Measurements from ENCODE around the gene GP1BA. TPM values are rescaled to one million over a fixed set of nuclear protein-coding genes. Genes with fewer than 3 reads are reported as not detected.

The GP1BA gene
- total and polyA plus RNA-seq, 2 experiments from 2014 or later = 0.24 TPM; not detected in 1

DNA sequence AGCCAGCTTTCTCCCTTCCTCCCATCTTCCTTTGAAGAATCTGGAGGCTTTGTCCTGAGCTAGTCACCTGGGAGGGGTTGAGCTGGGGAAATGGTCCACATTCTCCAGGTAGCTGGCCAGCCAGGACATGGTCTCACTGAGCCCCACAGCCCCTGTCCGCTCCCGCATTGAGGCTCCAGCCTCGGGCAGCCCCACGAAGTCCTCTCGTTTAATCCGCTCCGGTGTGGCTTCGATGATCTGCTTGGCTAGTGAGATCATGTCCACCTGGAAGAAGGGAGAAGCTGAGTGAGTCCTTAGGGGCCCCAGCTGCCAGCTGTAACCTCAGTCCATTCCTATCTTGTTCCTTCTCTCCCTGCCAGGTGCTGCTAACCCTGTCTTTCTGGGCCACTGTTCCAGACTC is 38.2 kb downstream of the GP1BA start (continued):
- TF ChIP-seq, protein P1, sequence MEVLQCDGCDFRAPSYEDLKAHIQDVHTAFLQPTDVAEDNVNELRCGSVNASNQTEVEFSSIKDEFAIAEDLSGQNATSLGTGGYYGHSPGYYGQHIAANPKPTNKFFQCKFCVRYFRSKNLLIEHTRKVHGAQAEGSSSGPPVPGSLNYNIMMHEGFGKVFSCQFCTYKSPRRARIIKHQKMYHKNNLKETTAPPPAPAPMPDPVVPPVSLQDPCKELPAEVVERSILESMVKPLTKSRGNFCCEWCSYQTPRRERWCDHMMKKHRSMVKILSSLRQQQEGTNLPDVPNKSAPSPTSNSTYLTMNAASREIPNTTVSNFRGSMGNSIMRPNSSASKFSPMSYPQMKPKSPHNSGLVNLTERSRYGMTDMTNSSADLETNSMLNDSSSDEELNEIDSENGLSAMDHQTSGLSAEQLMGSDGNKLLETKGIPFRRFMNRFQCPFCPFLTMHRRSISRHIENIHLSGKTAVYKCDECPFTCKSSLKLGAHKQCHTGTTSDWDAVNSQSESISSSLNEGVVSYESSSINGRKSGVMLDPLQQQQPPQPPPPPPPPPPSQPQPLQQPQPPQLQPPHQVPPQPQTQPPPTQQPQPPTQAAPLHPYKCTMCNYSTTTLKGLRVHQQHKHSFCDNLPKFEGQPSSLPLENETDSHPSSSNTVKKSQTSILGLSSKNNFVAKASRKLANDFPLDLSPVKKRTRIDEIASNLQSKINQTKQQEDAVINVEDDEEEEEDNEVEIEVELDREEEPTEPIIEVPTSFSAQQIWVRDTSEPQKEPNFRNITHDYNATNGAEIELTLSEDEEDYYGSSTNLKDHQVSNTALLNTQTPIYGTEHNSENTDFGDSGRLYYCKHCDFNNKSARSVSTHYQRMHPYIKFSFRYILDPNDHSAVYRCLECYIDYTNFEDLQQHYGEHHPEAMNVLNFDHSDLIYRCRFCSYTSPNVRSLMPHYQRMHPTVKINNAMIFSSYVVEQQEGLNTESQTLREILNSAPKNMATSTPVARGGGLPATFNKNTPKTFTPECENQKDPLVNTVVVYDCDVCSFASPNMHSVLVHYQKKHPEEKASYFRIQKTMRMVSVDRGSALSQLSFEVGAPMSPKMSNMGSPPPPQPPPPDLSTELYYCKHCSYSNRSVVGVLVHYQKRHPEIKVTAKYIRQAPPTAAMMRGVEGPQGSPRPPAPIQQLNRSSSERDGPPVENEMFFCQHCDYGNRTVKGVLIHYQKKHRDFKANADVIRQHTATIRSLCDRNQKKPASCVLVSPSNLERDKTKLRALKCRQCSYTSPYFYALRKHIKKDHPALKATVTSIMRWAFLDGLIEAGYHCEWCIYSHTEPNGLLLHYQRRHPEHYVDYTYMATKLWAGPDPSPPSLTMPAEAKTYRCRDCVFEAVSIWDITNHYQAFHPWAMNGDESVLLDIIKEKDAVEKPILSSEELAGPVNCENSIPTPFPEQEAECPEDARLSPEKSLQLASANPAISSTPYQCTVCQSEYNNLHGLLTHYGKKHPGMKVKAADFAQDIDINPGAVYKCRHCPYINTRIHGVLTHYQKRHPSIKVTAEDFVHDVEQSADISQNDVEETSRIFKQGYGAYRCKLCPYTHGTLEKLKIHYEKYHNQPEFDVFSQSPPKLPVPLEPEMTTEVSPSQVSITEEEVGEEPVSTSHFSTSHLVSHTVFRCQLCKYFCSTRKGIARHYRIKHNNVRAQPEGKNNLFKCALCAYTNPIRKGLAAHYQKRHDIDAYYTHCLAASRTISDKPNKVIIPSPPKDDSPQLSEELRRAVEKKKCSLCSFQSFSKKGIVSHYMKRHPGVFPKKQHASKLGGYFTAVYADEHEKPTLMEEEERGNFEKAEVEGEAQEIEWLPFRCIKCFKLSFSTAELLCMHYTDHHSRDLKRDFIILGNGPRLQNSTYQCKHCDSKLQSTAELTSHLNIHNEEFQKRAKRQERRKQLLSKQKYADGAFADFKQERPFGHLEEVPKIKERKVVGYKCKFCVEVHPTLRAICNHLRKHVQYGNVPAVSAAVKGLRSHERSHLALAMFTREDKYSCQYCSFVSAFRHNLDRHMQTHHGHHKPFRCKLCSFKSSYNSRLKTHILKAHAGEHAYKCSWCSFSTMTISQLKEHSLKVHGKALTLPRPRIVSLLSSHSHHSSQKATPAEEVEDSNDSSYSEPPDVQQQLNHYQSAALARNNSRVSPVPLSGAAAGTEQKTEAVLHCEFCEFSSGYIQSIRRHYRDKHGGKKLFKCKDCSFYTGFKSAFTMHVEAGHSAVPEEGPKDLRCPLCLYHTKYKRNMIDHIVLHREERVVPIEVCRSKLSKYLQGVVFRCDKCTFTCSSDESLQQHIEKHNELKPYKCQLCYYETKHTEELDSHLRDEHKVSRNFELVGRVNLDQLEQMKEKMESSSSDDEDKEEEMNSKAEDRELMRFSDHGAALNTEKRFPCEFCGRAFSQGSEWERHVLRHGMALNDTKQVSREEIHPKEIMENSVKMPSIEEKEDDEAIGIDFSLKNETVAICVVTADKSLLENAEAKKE (CRISPR knock-in tag; IDR thresholded peaks at IDR 0.05) = no peak
- TF ChIP-seq POLR2AphosphoS5 (IDR thresholded peaks at IDR 0.05; ENCODE audit: low read depth) (no peak; the same call in 1 of the 2 replicates), NANOG (IDR thresholded peaks at IDR 0.05; ENCODE audit: borderline replicate concordance) (no peak), ZNF331 (CRISPR knock-in tag; IDR thresholded peaks at IDR 0.05; ENCODE audit: low read depth) (no peak)

DNA sequence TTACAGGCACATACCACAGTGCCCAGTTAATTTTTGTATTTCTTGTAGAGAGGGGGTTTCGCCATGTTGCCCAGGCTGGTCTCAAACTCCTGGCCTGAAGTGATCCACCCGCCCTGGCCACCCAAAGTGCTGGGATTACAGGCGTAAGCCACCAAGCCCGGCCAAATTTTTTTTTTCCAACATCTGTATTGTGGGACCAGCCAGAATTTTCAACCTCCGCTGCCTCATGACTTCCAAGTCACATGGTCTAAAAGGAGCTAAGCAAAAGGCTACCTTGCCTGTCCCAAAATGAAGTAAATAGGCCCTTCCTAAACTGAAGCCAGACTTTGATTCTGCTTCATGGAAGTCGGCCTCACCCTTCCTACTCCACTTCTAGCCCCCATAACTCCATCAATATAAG is 39.7 kb downstream of the GP1BA start:
- H3K4me3 ChIP-seq = no peak overlapping the region
- peaks cover 39% of the 10 kb centered on the region for H3K27me3 ChIP-seq (ENCODE audit: insufficient read depth)
- no peak overlapping the region for H2AFZ ChIP-seq
- Mint-ChIP-seq H3K36me3 (ENCODE audit: low read depth) (peaks cover 44% of the 10 kb centered on the region), H3K9me3 (no peaks in the 10 kb centered on the region), H3K27me3 (ENCODE audit: insufficient read depth, low read depth, poor library complexity) (peaks cover 43% of the 10 kb centered on the region), H3K4me3 (no peak overlapping the region), H3K27ac (no peak overlapping the region), H3K4me1 (peaks cover 29% of the 10 kb centered on the region)
- 0 out of 2 replicates have a peak, but pooled peaks cover 9% of the 10 kb centered on the region for H4K20me1 ChIP-seq (replicated peaks; ENCODE audit: insufficient read depth)
- H3K4me1 ChIP-seq (ENCODE audit: insufficient read depth) = peaks cover 17% of the 10 kb centered on the region
- H3K9me2 ChIP-seq (ENCODE audit: insufficient read depth) = no peaks in the 10 kb centered on the region
- no peak overlapping the region for H3K4me2 ChIP-seq
- DNase-seq (ENCODE audit: low spot score) = no peak
- peaks cover 16% of the 10 kb centered on the region for H3K79me2 ChIP-seq (replicated peaks; ENCODE audit: insufficient read depth)
- ATAC-seq = no peak
- no peaks in the 10 kb centered on the region for H3K36me3 ChIP-seq (ENCODE audit: insufficient read depth)
- peaks cover 10% of the 10 kb centered on the region; the same call in 1 of the 2 replicates for H3F3A ChIP-seq (replicated peaks; ENCODE audit: low read depth)
- H3K27ac ChIP-seq (ENCODE audit: low read depth) = no peak overlapping the region
- no peak for TF ChIP-seq EZH2phosphoT487 (IDR thresholded peaks at IDR 0.05; ENCODE audit: unreplicated experiment)
- no peak for TF ChIP-seq ZNF331 (CRISPR knock-in tag; IDR thresholded peaks at IDR 0.05; ENCODE audit: low read depth)
- TF ChIP-seq, protein P1 (CRISPR knock-in tag; IDR thresholded peaks at IDR 0.05) = no peak
- TF ChIP-seq, protein P2, sequence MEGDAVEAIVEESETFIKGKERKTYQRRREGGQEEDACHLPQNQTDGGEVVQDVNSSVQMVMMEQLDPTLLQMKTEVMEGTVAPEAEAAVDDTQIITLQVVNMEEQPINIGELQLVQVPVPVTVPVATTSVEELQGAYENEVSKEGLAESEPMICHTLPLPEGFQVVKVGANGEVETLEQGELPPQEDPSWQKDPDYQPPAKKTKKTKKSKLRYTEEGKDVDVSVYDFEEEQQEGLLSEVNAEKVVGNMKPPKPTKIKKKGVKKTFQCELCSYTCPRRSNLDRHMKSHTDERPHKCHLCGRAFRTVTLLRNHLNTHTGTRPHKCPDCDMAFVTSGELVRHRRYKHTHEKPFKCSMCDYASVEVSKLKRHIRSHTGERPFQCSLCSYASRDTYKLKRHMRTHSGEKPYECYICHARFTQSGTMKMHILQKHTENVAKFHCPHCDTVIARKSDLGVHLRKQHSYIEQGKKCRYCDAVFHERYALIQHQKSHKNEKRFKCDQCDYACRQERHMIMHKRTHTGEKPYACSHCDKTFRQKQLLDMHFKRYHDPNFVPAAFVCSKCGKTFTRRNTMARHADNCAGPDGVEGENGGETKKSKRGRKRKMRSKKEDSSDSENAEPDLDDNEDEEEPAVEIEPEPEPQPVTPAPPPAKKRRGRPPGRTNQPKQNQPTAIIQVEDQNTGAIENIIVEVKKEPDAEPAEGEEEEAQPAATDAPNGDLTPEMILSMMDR (conservative IDR thresholded peaks at IDR 0.05; ENCODE audit: low read depth in 2 of 2) = no peak
- no peak for TF ChIP-seq POLR2AphosphoS5 (IDR thresholded peaks at IDR 0.05; ENCODE audit: low read depth)
- no peak for TF ChIP-seq ZNF114 (CRISPR knock-in tag; IDR thresholded peaks at IDR 0.05)
- no peak for TF ChIP-seq JUNB (IDR thresholded peaks at IDR 0.05; ENCODE audit: unreplicated experiment)
